Mucosa of descending colon (tissue), 3 donors: Measurements from ENCODE around the gene METTL16. TPM values are rescaled to one million over a fixed set of nuclear protein-coding genes. Genes with fewer than 3 reads are reported as not detected.

ENCODE experiments used
- ATAC-seq: fragments of 200-7000 bp; cut with Tn5 transposase; one replicate; pipeline ENCODE4 v1.9.1; 2020; ENCODE audit warnings: mild to moderate bottlenecking, moderate library complexity
- DNase-seq, 3 donors: peaks; one replicate each; pipeline ENCODE4 v3.0.0-alpha.2; 2020
- H3K36me3 ChIP-seq: fragments of 200-600 bp; one replicate; pipeline ENCODE4 v1.8.0; 2021; ENCODE audit warnings: low read depth, mild to moderate bottlenecking
- H3K4me1 ChIP-seq: fragments of 200-600 bp; one replicate; pipeline ENCODE4 v1.8.0; 2021; ENCODE audit warnings: low read depth, mild to moderate bottlenecking
- H3K4me3 ChIP-seq: fragments of 200-600 bp; one replicate; pipeline ENCODE4 v1.8.0; 2021; ENCODE audit warnings: mild to moderate bottlenecking
- H3K9me3 ChIP-seq: fragments of 200-600 bp; one replicate; pipeline ENCODE4 v1.8.0; 2021; ENCODE audit warnings: mild to moderate bottlenecking
- intact Hi-C, 2 donors: fragments of 100-400 bp; cut with DNase I in 1 of 2; cut with micrococcal nuclease in 1 of 2; formaldehyde crosslinking; loops; one replicate each; pipeline versions ENCODE4 v1.11.0 to v1.11.1; 2022; cut with DNase I, micrococcal nuclease
- total RNA-seq, 3 donors: library from RNA; stranded (reverse); fragmentation: NEBNext Ultra II Directional in 2 of 3; extraction: Animal tissue kit (Norgen Biotek cat#: 25700) in 2 of 3; gene quantifications; one replicate each; pipeline versions ENCODE4 v1.2.1 to v1.2.4, GENCODE V29; 2021 to 2023
- TF ChIP-seq, protein P1 (sequence below): fragments of 200-600 bp; IDR thresholded peaks from one replicate; pipeline ENCODE4 v1.8.0; 2022; ENCODE audit warnings: antibody characterized with exemption, mild to moderate bottlenecking
- donor health status: DM: no; HTN: no; CAD: no; lungs with moderate emphysema.
- donor health status: DM: no; HTN: no; CAD: no.
- donor health status: DM: no; HTN: yes; CAD: no.

METTL16 gene
- total RNA-seq, 3 donors from 2014 or later: 16.2 to 30.7 (median 19.9) TPM

DNA sequence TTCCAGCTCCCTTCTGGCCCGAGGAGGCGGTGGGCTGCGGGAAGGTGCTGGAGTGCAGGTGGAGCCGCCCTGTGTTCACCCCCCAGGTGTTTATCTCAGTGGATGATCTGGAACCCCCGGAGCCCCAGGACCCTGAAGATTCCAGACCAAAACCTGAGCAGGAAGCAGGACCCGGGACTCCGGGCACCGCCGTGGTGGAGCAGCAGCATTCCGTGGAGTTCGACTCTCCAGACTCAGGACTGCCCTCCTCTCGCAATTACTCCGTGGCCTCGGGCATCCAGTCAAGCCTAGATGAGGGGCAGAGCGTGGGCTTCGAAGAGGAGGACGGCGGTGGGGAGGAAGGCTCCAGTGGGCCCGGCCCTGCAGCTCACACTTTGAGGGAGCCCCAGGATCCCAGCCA is 136.3 kb downstream of the METTL16 start:
- H3K4me3 ChIP-seq: no peak overlapping the region
- H3K36me3 ChIP-seq: no peaks in the 10 kb centered on the region
- intact Hi-C loops: no loop called here
- DNase-seq: no peak
- no peaks in the 10 kb centered on the region for H3K9me3 ChIP-seq
- TF ChIP-seq, protein P1, sequence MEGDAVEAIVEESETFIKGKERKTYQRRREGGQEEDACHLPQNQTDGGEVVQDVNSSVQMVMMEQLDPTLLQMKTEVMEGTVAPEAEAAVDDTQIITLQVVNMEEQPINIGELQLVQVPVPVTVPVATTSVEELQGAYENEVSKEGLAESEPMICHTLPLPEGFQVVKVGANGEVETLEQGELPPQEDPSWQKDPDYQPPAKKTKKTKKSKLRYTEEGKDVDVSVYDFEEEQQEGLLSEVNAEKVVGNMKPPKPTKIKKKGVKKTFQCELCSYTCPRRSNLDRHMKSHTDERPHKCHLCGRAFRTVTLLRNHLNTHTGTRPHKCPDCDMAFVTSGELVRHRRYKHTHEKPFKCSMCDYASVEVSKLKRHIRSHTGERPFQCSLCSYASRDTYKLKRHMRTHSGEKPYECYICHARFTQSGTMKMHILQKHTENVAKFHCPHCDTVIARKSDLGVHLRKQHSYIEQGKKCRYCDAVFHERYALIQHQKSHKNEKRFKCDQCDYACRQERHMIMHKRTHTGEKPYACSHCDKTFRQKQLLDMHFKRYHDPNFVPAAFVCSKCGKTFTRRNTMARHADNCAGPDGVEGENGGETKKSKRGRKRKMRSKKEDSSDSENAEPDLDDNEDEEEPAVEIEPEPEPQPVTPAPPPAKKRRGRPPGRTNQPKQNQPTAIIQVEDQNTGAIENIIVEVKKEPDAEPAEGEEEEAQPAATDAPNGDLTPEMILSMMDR: no peak
- H3K4me1 ChIP-seq: no peaks in the 10 kb centered on the region
- ATAC-seq: no peak

DNA sequence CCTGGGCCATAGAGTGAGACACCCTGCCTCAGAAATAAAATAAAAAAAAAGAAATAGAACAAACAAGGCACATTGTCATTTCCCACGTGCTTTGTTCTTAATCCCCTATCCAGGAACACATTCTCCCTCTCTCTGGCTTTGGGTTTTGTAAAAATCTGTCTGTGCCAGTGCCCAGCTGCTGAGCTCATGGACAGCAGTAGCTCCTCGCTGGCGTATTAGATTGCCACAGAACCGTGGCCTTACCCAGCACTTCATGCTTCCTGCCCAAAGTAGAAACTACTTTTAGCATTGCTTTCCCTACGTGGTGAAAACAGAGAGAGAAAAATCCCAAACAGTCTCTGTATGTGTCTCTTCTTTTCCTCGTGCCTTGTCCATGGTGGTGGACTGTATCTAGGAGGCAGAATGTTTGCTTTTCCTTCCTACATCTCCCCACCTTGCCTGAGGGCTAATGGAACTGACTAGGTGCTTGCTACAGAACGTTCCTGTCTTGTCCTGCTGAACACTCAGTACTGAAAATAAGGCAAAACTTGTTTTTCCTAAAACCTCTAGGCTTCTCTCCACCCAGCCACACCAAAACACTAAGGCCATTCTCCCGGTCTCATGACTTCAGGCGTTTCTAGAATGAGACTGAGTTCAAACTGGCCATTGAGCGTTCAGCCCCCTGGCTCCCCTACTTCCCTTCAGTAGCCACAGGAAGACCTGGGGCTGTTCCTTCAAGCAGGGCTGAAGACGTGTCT is 137.0 kb downstream of the METTL16 start:
- TF ChIP-seq, protein P1: no peak
- H3K9me3 ChIP-seq: no peaks in the 10 kb centered on the region
- no peak overlapping the region for H3K4me3 ChIP-seq
- DNase-seq (no peak), ATAC-seq (no peak)
- H3K4me1 ChIP-seq: no peaks in the 10 kb centered on the region
- H3K36me3 ChIP-seq: no peaks in the 10 kb centered on the region
- intact Hi-C loops: no loop called here

DNA sequence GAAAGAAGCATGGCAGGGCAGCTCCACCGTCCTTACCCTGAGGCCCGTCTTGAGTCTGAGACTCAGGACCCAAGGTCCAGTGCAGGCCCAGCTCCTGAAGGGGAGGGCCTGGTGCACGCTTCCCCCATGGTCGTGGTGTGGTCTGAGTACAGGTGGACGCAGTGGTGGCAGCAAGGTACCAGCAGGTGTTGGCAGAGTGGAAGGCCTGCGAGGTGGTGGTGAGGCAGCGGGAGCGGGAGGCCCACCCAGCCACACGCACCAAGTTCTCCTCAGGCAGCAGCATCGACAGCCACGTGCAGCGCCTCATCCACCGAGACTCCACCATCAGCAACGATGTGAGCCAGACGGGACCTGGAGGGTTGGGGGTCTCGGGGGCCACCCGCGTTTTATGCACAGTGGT is 138.5 kb downstream of the METTL16 start:
- TF ChIP-seq, protein P1: no peak
- Histone ChIP-seq H3K4me3 (no peak overlapping the region), H3K9me3 (no peaks in the 10 kb centered on the region), H3K36me3 (no peaks in the 10 kb centered on the region), H3K4me1 (no peaks in the 10 kb centered on the region)
- intact Hi-C loops: no loop called here
- ATAC-seq: no peak
- DNase-seq: no peak

DNA sequence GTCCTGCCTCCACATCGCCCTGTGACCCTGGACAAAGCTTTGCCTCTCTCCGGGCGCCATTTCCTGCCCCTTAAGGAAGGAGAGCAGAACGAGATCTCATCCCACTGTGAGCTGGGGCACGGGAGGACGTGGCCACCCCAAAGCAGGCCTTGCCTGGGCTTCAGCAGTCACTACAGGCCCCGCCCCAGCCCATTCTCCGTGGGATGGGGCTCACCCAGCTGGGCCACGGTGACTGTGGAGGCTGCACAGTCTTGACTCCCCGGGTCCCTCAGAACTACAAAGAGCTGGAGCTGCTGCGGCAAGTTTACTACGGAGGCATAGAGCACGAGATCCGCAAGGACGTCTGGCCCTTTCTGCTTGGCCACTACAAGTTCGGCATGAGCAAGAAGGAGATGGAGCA is 139.0 kb downstream of the METTL16 start:
- TF ChIP-seq, protein P1: no peak
- intact Hi-C loops: no loop called here
- H3K4me1 ChIP-seq: no peaks in the 10 kb centered on the region
- ATAC-seq (no peak), DNase-seq (no peak)
- no peaks in the 10 kb centered on the region for H3K9me3 ChIP-seq
- no peak overlapping the region for H3K4me3 ChIP-seq
- H3K36me3 ChIP-seq: no peaks in the 10 kb centered on the region

DNA sequence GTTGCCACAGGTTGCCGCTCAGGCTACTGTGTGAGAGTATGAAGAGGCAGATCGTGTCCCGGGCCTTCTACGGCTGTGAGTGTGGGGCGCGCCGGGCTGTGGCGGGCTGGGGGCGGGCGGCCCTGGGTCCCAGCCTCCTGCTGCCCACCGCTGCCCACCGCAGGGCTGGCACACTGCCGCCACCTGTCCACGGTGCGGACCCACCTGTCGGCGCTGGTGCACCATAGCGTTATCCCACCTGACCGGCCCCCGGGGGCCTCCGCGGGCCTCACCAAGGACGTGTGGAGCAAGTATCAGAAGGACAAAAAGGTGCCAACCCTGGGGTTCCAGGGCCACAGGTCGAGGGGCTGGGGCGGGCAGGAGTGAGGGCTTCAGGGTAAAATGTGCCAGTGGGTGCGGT is 139.5 kb downstream of the METTL16 start:
- ATAC-seq: no peak
- H3K36me3 ChIP-seq: no peaks in the 10 kb centered on the region
- TF ChIP-seq, protein P1: no peak

More for the DNA sequence above, 139.5 kb downstream of the METTL16 start:
- no peak overlapping the region for H3K4me3 ChIP-seq
- DNase-seq: peak in 1 of 3 donors; percentile 45
- H3K9me3 ChIP-seq: no peaks in the 10 kb centered on the region
- H3K4me1 ChIP-seq: no peaks in the 10 kb centered on the region
- intact Hi-C loops: no loop called here
